Inferior parietal cortex (tissue), 1 donor: ENCODE measurements around the gene IQGAP2.
"Not testable (repeated sequence)": the region's sequence is repeated elsewhere in the genome, so short reads cannot be mapped to it uniquely, and the experiment has no call there.

Experiments used
- DNase-seq: peaks from one replicate; pipeline ENCODE4 v3.0.0-alpha.2; 2016; ENCODE audit errors: extremely low spot score

IQGAP2 gene

DNA sequence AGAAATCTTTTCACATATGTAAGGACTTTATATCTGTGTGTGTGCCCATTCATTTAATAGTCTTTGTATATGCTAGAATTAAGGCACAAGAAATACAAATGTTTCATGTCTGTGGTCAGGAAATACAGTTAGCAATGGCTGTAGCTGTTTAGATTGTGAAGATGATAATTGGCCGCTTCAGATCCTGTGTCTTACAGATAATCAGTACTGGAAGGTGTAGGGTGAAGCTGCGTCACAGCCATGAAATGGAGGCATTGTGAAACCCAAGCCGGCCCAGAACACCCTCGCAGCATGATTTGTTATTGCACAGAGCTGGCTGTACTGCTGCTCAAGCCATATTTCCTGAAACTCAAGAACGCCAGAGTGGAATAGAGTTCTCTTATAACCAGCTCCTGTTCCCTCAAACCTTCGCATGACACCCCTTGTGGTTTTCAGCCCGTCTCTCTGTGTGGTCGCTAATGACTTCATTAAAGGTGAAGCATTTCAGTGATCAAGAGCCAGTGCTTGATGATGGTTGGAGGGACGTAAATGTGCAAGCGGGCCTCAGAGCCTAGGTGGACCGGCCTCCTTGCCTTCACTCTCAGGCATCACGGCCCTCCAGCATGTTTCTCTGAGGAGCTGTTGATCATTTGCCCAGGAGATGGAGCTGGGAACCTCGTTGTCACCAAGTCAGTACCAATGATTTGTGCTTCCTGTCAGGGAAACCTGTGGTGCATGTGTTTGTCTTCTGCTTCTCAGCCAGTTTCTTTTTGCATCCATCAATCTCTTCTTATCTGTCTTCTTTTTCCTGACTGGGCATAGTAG lies 140.0 kb downstream of the IQGAP2 start:
- DNase-seq = no peak

DNA sequence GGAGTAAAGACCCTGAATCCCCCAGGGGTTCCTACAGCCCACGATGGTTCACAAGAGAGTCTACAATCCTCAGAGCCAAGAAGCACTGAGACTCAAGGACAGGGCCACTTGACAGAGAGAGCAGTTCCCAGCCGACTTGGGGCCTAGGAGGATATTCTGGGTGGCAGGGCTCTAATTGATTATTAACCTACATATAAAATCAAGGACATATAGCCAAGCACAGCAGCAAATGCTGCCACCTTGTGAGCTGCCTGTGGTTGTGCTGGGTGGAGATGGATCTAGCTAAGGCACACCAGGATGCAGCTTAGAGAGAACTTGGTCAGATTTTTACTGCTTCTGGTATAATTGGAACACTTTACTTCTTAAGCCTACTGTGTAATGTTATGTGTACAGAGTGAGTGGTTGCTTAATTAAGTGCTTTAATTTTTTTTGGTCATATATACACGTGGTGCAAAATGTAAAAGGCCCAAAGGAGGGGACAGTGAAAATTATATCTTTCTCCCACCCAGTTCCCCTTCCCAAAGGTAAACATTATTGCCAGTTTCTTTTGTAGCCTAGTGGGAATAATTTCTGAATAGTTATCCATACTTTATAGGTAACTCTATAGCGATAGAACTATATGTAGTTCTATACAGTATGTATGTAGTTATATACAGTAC lies 141.3 kb downstream of the IQGAP2 start:
- DNase-seq = no peak

DNA sequence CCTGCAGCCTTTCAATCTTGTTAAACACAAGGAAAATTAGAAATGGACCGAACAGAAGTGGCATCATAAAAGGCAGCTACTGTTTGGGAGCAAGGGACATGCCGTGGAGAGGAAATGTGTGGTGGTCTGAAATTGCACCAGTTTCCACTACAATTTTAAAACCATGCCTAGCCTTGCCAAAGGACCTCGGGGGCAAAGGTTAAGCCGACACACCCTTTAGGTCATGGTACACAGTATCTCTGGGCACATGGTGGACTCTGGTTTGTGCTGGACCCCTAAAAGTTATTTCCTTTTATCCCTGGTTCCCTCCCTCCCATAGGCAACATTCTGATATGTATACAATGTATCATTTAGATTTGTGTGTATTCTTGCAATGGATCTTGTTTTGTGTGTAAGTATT lies 142.1 kb downstream of the IQGAP2 start:
- no peak for DNase-seq

DNA sequence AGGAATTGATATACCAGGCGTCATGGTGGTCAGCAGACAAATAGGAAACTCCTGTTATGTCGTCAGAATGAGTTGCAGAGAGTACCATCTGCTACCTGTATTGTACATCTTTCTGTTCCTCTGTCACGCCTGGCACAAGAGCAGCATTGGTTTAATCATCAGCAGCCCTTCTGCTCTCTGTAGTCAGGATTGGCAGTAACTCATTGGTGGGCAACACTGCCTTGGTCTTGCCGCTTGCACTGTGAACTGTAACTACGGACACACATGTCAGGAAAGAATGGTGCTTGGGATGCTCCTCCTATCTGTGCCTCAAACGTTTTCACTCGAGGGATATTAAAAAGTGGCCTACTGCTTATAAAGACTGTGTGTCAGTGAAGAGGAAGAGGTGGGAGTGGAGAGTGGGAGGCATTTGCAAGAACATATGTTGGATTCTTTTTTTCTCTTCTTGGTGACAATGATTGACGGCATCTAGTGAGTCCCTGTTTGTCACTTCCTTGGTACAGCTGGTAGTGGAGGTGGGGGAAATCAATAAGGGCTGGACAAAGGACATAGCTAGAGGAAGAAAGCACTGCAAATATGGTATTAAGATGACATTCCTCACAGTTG lies 143.5 kb downstream of the IQGAP2 start:
- no peak for DNase-seq

DNA sequence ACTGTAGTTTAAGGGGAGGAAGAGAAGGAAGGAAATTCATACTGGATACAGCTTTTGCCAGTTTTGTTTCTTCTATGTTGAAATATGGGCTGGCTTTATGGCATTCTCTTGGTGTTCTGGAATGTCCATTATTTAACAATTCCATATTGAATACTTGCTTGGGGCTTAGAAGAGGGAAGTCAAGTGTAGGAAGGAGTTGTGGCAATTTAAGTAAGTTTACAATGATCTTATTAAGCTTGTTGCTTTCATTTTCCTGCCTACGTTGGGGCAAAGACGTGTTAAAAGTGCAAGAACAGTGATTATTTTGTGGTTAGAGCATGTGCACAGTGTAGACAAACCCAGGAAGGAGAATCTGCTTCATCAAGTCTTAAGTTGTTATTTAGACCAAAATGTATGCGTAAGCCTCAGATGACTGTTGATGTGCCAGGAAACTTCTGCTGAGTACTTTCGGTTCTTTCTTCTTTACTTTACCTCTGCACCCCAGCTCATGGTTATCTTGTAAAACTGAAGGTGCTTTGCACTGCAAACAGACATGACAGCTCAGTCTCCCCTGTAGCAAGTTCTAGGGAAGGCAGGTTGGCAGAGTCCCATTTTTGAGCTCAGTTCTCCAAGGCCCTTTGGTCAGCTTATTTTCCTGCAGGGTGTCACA lies 144.3 kb downstream of the IQGAP2 start:
- no peak for DNase-seq

DNA sequence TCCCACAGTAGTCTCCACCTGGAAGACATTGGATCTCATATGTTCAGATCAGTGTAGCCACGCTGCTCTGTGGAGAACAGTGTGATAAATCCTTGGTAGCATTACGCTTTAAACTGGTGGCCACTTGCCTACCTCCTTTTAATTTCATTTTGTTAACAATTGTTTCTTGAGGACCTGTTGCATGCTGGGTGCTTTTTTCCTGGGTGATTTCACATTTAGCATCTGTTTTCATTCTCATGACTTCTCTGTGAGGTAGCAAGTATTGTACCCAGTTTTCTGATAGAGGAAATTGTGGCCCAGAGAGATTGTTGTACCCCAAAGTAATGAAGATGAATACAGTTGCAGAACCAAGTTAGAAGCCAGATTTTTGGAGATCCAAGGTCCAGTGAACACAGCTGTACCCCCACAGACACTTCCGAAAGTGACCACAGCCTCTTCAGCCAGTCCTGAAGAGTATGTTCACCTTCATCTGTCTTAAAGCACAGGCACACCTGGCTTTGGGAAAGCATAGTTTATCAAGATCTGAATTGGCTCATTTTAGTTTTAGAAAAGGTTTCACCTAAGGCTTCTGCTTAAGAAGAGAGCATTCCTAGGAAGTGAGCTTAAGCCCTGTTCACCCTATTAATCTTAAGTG lies 144.9 kb downstream of the IQGAP2 start:
- no peak for DNase-seq

DNA sequence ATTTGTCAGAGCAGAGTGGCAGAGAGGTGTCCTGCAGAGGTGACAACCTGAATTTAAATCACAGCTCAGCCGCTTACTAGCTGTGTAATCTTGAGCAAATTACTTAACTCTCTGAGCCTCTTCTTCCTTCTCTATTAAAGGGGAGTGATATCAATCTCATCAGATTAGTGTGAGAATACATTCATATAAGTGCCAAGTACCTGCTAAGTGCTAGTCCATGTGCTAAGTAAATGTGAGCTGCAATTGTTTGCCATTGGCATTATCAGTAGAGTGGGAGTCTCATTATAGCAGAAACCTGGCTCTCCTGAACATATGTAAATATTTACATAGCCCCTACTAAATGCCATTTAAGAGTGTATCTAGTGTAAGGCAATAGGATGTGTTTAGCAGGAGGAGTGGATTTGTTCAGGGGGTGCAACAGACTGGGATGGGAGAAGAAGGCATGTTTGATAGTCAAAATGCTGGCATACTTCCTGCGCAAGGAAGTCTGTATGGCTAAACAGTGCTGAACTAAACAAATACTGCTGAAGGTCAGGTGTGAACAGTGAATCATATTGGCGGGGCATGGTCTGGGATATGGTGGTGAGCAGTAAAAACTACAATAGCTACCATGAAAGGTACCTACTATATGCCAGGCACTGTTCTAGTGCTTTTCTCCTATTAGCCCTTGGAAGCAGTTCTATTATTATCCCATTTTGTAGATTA lies 145.6 kb downstream of the IQGAP2 start:
- no peak for DNase-seq

DNA sequence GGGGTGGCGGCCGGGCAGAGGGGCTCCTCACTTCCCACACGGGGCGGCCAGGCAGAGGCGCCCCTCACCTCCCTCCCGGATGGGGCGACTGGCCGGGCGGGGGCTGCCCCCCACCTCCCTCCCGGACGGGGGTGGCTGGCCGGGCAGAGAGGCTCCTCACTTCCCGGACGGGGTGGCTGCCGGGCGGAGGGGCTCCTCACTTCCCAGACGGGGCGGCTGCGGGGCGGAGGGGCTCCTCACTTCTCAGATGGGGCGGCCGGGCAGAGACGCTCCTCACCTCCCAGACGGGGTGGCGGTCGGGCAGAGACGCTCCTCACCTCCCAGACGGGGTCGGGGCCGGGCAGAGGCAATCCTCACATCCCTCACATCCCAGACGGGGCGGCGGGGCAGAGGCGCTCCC lies 147.8 kb downstream of the IQGAP2 start:
- DNase-seq = not testable (repeated sequence)

DNA sequence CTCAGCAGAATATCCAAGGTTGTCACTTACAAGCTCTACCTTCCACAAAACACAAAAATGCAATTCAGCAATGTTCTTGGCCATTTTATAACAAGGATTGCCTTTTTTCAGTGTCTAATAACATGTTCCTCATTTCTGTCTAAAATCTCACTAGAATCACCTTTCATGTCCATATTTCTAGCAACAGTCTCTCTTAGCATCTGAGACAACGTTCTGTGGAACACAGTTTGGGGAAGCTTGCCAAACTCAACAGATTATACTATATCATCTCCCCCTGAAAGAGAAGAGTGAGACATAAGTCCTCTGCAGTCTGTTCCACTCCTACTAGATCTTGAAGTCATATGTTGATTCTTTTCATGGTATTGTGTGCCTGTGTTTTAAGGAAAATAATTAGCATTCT lies 149.5 kb downstream of the IQGAP2 start:
- DNase-seq = no peak

DNA sequence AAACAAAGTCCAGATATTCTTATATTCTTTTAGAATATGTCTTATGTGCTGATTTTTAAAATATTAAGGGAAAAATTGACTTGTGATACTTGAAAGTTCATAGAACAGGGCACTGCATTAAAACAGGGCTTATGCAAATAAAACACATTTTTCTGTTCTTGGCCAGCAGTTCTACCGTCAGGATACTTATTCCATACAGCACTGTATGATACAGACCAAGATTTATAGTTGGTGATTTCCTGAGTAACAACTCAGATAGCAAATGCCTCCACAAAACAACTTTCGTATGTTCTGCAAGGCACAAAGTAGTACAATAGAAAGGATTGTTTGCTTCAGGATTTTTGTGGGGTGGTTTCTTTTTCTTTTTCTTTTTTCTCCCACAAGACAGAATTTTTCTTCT lies 150.2 kb downstream of the IQGAP2 start:
- no peak for DNase-seq

DNA sequence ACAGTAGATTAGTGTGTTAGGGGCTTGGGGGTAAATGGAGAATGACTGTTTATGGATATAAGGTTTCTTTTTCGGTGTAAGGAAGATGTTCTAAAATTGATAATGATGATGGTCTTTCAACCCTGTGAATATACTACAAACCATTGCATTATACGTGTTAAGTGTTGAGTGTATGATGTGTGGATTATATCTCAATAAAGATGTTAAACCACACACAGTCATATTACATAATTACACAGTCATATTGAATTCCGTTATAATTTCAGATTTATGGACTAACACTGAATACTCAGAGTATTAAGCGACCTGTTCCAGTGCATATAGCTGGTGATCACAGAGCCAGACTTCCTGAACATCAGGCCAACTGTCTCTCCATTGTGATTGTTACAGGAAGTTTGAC lies 152.0 kb downstream of the IQGAP2 start:
- no peak for DNase-seq

DNA sequence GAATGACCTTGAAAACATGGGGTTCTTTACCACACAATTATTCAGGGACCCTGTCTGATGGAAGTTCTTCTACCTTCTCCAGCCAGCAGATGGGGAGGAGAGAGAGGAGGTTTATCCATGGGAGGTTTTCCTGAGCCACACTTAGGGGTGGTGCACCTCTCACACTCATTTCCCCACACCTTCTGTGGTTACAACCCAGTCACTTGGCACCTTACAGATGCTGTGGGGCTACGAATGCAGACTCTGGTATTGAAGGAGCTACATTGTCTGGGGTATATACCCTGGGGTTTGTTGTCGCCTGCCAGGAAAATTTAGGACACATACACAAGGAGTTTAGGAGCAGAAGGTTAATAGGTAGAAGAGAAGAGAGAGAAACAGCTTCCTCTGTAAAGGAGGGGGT lies 152.6 kb downstream of the IQGAP2 start:
- no peak for DNase-seq

DNA sequence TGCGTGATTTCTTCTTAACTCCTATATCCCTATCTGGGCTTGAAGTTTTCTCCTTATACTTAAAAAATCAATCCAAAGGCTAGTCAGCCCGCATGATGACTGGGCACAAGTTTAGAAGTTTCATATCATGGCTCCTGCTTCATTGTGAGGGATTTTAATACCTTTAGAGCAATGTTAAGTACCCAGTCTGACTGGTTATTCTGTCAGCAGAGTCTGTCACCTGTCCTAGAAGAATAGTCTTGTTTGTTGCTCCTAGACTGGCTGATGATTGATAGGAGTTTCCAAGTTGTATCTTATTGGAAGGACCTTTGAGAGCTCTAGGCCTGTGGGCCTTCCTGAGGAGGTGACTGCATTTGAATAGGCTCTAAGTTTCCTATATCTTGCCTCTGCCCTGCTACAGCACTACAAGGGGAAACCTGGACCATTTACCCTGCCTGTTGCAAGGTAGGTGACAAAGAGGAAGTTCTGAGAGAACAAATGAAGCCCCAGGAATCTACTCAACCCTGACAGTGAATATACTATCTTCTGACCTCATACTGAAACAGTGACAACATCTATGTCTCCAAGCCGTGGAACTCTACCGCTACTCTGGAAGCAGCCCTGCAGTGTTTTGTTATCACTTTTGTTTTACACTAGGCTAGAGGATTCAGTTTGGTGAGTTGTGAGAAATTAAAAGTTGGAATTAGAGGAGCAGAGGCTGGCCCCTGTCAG lies 153.6 kb downstream of the IQGAP2 start:
- no peak for DNase-seq

DNA sequence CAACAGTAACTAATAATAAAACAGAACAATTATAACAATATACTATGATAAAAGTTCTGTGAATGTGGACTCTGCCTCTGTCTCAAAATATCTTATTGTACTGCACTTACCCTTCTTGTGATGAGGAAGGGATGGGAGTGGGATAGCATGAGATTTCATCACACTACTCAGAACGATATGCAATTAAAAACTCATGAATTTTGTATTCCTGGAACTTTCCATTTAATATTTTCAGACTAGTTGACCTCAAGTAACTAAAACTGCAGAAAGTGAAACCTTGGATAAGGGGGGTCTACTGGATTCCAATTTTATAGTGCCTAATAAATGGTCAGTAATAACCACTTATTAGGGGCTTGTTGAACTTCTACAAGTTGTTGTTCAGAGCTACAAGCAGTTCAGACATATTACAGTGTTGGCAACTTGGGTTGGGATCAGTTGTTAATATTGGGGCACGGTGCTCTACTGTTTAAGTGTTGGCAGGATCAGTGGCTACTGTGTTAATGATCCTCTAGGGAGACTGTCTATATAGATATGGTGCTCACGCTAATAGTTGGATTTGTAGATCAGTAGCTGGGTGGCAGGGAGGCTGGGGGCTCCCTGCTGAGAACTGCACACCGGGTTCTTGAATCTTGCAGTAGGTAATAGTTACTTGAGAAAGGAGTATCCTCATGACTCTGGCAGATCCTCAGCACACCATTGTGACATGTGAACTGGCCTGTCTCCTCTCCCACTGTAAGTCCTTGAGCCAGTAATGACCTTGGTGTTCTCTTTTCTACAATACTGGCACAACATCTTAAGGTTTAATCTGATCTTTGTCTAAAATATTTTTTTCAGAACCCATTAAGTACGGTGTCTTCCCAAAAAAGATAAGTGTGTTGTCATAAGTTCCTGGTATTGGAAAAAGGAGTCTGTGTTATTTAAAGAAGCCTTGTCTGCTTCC lies 158.1 kb downstream of the IQGAP2 start:
- no peak for DNase-seq

DNA sequence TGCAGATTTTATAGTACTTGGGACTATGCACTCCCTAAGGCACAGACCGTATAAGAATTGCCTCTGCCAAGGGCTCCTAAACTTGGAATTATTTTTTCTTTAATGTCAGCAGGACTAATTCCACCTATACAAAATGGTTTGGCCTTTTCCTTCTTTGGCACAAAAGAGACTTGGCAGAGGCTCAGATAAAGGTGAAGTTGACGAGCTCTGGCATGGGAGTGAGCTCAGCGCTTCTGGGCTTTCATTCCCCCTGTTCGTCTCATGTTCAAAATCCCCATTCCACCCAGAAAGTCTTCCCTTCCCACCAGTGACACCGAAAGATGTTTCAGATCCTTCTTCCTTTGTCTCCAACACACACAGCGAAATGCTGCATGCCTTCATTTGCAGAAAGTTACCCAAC lies 158.9 kb downstream of the IQGAP2 start:
- no peak for DNase-seq

DNA sequence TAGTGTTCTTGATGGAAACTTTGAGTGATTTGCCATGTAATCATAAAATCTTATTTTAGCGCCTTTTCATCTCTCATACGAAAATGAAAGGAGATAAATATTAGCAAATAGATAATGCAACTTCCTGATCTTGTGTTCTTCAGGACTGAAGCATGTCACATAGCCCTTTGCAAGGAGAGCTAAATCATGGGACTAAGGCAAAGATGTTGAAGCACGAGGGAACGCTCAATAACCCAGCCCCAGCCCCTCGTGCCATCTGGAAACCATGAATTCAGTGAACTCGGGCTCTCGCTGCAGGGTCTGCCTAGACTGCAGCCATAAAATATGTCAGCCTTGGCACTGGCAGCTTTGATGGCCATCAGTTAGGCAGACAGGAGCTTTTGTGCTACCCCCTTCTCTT lies 161.9 kb downstream of the IQGAP2 start:
- no peak for DNase-seq

DNA sequence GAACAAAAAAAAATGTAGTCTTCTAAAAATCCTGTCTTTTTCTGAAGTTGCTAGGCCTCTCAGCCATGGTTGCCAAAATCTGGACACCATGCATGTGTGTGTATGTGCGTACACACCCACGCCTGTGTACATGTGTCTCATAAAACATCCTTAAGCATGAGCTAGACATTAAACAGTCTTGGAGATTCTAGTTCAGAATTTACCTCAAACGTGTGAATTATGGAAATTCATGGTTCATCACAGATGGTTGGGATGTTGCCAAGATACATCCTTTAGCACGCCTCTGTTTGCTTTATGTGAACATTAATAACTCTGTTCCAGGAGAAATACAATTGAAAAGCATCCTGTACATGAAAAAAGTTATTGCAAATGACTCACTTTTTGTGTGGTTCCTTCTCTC lies 167.1 kb downstream of the IQGAP2 start:
- no peak for DNase-seq

DNA sequence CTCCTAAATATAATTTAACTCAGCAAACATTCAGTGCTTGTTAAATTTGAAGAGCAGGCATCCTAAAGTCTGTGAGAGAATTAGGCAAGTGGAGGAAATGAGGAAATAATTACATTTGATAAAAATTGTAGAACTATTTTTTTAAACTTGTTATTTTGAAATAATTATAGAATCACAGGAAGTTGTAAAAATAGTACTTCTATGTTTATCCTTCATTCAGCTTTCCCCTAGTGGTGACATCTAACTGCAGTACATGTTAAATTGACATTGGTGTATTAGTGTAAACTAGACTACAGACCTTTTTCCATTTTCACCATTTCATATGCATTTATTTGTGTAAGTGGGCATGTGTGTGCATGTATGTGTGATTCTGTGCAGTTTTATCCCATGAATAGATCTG lies 168.5 kb downstream of the IQGAP2 start:
- no peak for DNase-seq

DNA sequence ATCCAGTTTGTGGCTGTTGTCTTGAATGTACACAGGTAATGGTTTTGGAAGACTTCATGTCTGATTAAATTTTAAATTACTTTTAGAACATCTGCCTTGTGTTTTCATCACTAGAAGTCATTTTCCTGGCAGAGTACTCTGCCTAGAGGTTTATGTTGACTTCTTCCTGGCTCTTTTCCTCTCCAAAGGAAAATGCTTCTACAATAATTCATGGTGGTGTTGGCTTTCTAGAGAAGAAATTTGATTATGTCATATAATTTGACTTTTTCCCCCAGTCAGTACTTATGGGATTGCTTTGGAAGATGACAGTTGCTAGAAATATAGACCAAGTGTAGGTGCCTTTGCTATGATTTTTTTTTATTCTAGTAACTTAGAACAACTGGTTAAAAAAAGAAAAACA lies 173.4 kb downstream of the IQGAP2 start:
- no peak for DNase-seq

DNA sequence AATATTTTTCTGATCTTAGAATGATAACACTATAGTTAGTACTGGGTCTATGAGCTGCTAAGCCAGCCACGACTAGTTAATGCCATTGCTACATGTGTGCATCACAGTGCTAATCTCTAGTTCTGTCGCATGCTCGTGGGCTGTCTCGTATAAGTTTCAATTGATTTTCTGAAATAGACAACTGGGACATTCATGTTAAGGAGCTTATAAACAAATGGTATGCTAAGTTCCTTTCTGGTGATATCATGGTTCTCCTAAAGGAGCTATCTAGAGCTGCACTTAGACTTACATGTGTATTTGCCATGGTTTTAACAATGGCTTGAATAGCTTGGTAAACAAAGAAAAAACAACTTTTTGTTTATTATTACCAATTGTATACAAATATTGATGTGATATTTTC lies 173.9 kb downstream of the IQGAP2 start:
- DNase-seq = no peak
